K562 (cell line): ENCODE measurements around the gene MYO3B. TPM values are rescaled to one million over a fixed set of nuclear protein-coding genes. Genes with fewer than 3 reads are reported as not detected.

Experiments used
- CEBPG ChIP-seq, 3 experiments: fragments of 200-800 bp in 1 of 3; sonication (Bioruptor generic) in 1 of 3; sonication (generic) in 1 of 3; formaldehyde crosslinking in 1 of 3; IDR thresholded peaks in 2 of 3; conservative IDR thresholded peaks in 1 of 3; 2 replicates each; pipeline versions ENCODE4 v1.6.1 to v1.8.0; 2016 to 2022; ENCODE audit warnings: missing compliant biosample characterization in 2 of 3, missing genetic modification characterization in 2 of 3, mild to moderate bottlenecking in 1 of 3, missing genetic modification reagents in 1 of 3
- CREM ChIP-seq: IDR thresholded peaks from 2 replicates; pipeline ENCODE4 v1.6.1; 2014; ENCODE audit warnings: antibody characterized with exemption, low read depth
- EP300 ChIP-seq: IDR thresholded peaks from 2 replicates; pipeline ENCODE4 v1.6.1; 2012; ENCODE audit warnings: low read length, improper control_type of control experiment
- EZH2 ChIP-seq: IDR thresholded peaks from 2 replicates; pipeline ENCODE4 v1.6.1; 2012; ENCODE audit warnings: low read depth, mild to moderate bottlenecking, inconsistent platforms, low read length, borderline replicate concordance
- GTF2A2 ChIP-seq: IDR thresholded peaks from 2 replicates; pipeline ENCODE4 v1.6.1; 2016; ENCODE audit warnings: mild to moderate bottlenecking, missing genetic modification characterization, missing compliant biosample characterization
- KLF6 ChIP-seq: fragments of 250-450 bp; sonication (Bioruptor Pico); IDR thresholded peaks from 2 replicates; pipeline ENCODE4 v1.4.0; 2020; ENCODE audit warnings: mild to moderate bottlenecking, moderate library complexity, borderline replicate concordance
- MAFK ChIP-seq: IDR thresholded peaks from 2 replicates; pipeline ENCODE4 v1.6.1; 2011; ENCODE audit warnings: low read length, improper control_type of control experiment
- MECOM ChIP-seq: fragments of 250-450 bp; sonication (Bioruptor Pico); IDR thresholded peaks from 2 replicates; pipeline ENCODE4 v1.8.0; 2022; ENCODE audit warnings: inconsistent platforms
- MTF1 ChIP-seq: fragments of 250-450 bp; sonication (Bioruptor Pico); IDR thresholded peaks from 2 replicates; pipeline ENCODE4 v1.9.0; 2021; ENCODE audit warnings: moderate library complexity, mild to moderate bottlenecking, inconsistent platforms, borderline replicate concordance
- OTX1 ChIP-seq: fragments of 450-650 bp; formaldehyde crosslinking; IDR thresholded peaks from 2 replicates; pipeline ENCODE4 v1.4.0; 2022; ENCODE audit warnings: mild to moderate bottlenecking
- SAP30 ChIP-seq: fragments of 200-600 bp; sonication (generic); IDR thresholded peaks from 2 replicates; pipeline ENCODE4 v1.6.1; 2012; ENCODE audit warnings: borderline replicate concordance, low read depth, mild to moderate bottlenecking, moderate library complexity, low read length, control low read depth, inconsistent platforms; ENCODE audit not compliant: insufficient read depth, poor library complexity, severe bottlenecking
- SRF ChIP-seq, 2 experiments: fragments of 250-450, 450-650 bp in 1 of 2; sonication (Bioruptor Pico) in 1 of 2; sonication (generic) in 1 of 2; formaldehyde crosslinking; IDR thresholded peaks; 2 replicates each; pipeline versions ENCODE4 v1.5.0 to v1.5.1; 2020 to 2022; ENCODE audit warnings: mild to moderate bottlenecking in 1 of 2, missing genetic modification reagents in 1 of 2
- TAF1 ChIP-seq: IDR thresholded peaks from 2 replicates; pipeline ENCODE4 v1.6.1; 2011; ENCODE audit warnings: mild to moderate bottlenecking, low read length, moderate library complexity; ENCODE audit not compliant: insufficient read depth, control insufficient read depth, severe bottlenecking; ENCODE audit errors: extremely low read depth
- TBP ChIP-seq: optimal IDR thresholded peaks from 2 replicates; pipeline ENCODE3; 2011; ENCODE audit warnings: low read depth, low read length, improper control_type of control experiment
- TRIM24 ChIP-seq, 2 experiments: fragments of 450-650 bp; IDR thresholded peaks; 2 replicates each; pipeline ENCODE4 v1.6.1; 2016
- YY1 ChIP-seq, 3 experiments: IDR thresholded peaks; 2 replicates each; pipeline ENCODE4 v1.6.1; 2011; ENCODE audit warnings: low read length in 2 of 3, mild to moderate bottlenecking in 2 of 3, moderate library complexity in 2 of 3, borderline replicate concordance in 1 of 3, control low read depth in 1 of 3, low read depth in 1 of 3; ENCODE audit not compliant: insufficient read depth in 3 of 3, insufficient replicate concordance in 2 of 3, control insufficient read depth in 1 of 3, insufficient read length in 1 of 3; ENCODE audit errors: extremely low read depth in 1 of 3
- ZNF165 ChIP-seq: fragments of 250-450 bp; sonication (Bioruptor Pico); IDR thresholded peaks from 2 replicates; pipeline ENCODE4 v1.4.0; 2020; ENCODE audit warnings: borderline replicate concordance
- ZNF780A ChIP-seq: fragments of 250-450 bp; sonication (Bioruptor Pico); IDR thresholded peaks from 2 replicates; pipeline ENCODE4 v1.5.0; 2021; ENCODE audit warnings: mild to moderate bottlenecking
- ZZZ3 ChIP-seq: fragments of 450-650 bp; IDR thresholded peaks from 2 replicates; pipeline ENCODE4 v1.6.1; 2016; ENCODE audit warnings: antibody characterized with exemption, mild to moderate bottlenecking, moderate library complexity
- polyA plus RNA-seq, 8 experiments: library from polyadenylated mRNA; depleted of rRNA in 4 of 8; stranded (reverse) in 5 of 8; unstranded in 3 of 8; fragments of >200 nt; fragmentation: Nextera tagmentation in 2 of 8; fragmentation: Illumina TruSeq in 1 of 8; extraction: Ambion mirVana in 2 of 8; extraction: Trizol in 1 of 8; gene quantifications; 2 replicates each; pipeline versions ENCODE4 v1.2.1 to v1.2.3, GENCODE V29; 2011 to 2014; ENCODE audit warnings: inconsistent platforms in 1 of 8, missing spikeins in 1 of 8
- total RNA-seq, 7 experiments: library from RNA; depleted of rRNA in 6 of 7; stranded (reverse); fragments of >200 nt in 6 of 7; fragmentation: Illumina TruSeq in 2 of 7; extraction: Trizol in 2 of 7; gene quantifications; 2 replicates each; pipeline versions ENCODE4 v1.2.1 to v1.2.3, GENCODE V29; 2011 to 2021; ENCODE audit warnings: low replicate concordance in 1 of 7
- TF ChIP-seq, protein P1 (sequence below): fragments of 450-650 bp; IDR thresholded peaks from 2 replicates; pipeline ENCODE4 v1.6.1; 2016; ENCODE audit warnings: missing biosample characterization, missing genetic modification characterization
- TF ChIP-seq, protein P2 (sequence below), 2 experiments: fragments of 250-450 bp in 1 of 2; fragments of 450-650 bp in 1 of 2; sonication (Bioruptor Pico) in 1 of 2; IDR thresholded peaks; 2 replicates each; pipeline versions ENCODE4 v1.6.1 to v1.8.0; 2016 to 2021; ENCODE audit warnings: mild to moderate bottlenecking in 2 of 2, moderate library complexity in 2 of 2, missing compliant biosample characterization in 1 of 2, missing genetic modification characterization in 1 of 2
- TF ChIP-seq, protein P3 (sequence below), 2 experiments: IDR thresholded peaks; 2 replicates each; pipeline ENCODE4 v1.6.1; 2012; ENCODE audit warnings: improper control_type of control experiment in 2 of 2, low read depth in 2 of 2, low read length in 2 of 2, borderline replicate concordance in 1 of 2

The MYO3B gene
- total and polyA plus RNA-seq, 9 of the 15 experiments (the other 6 are each of a cell fraction or from before 2014, with no cell fraction given) = 2.7 to 6.5 (median 3.6) TPM

DNA sequence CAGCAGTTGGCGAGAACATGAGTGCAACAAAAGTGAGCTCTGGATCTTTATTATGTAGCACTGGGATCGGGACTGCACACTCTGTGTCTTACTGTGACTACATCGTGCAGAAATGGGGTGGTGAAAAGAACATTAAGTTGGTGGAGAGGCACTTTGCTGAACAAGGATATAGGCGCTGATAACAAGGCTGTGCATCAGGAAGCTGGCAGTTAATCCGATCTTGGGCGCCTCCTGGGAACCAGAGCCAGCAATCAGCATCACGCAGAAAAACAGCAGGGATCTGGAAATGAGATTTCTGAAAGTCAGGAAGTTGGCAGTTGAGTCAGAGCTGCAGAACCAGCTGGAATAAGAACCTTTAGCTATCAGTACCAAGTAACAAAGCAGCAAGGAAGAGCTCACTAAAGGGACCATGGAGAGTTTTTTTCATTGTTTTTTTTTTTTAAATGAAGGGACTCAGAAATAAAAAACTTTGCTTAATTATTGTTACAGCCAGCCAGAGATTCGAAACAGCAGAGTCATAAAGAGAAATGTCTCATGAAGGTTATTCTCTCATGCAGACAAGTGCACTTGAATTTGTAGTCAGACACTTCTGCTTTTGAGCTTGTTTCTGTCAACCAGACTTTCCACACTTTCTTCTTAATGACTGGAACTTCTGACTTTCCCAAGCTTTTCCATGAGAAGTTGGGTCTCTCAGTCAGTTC is 22.8 kb upstream of the MYO3B start (continued):
- TF ChIP-seq ZNF165 (CRISPR knock-in tag) (no peak), MAFK (0 out of 2 replicates have a peak, but pooled peaks have one; percentile 6), ZZZ3 (no peak), TRIM24 (IDR thresholded peaks at IDR 0.05) (peak; percentile 83 to 88; a peak in 2 of 4 replicates), MECOM (CRISPR knock-in tag) (peak; percentile 61; the same call in 1 of the 2 replicates), GTF2A2 (tag) (no peak), TAF1 (no peak), YY1 (IDR thresholded peaks at IDR 0.05; ENCODE audit: borderline replicate concordance in 1 of 3, control insufficient read depth in 1 of 3, extremely low read depth in 1 of 3, insufficient read depth in 3 of 3, insufficient read length in 1 of 3, insufficient replicate concordance in 2 of 3, low read depth in 1 of 3, low read length in 2 of 3) (no peak), ZNF780A (no peak), TBP (no peak), EZH2 (no peak), EP300 (peak; percentile 83), OTX1 (CRISPR knock-in tag) (no peak), SAP30 (no peak), CREM (0 out of 2 replicates have a peak, but pooled peaks have one; percentile 27), CEBPG (CRISPR knock-in tag; IDR thresholded peaks at IDR 0.05) (no peak), CEBPG (tag; conservative IDR thresholded peaks at IDR 0.05 in 1 of 2, IDR thresholded peaks at IDR 0.05 in 1 of 2) (no peak), SRF (CRISPR knock-in tag; IDR thresholded peaks at IDR 0.05) (no peak), MTF1 (CRISPR knock-in tag) (no peak), KLF6 (no peak)
- TF ChIP-seq, protein P1, sequence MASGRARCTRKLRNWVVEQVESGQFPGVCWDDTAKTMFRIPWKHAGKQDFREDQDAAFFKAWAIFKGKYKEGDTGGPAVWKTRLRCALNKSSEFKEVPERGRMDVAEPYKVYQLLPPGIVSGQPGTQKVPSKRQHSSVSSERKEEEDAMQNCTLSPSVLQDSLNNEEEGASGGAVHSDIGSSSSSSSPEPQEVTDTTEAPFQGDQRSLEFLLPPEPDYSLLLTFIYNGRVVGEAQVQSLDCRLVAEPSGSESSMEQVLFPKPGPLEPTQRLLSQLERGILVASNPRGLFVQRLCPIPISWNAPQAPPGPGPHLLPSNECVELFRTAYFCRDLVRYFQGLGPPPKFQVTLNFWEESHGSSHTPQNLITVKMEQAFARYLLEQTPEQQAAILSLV (tag) = no peak
- TF ChIP-seq, protein P2, sequence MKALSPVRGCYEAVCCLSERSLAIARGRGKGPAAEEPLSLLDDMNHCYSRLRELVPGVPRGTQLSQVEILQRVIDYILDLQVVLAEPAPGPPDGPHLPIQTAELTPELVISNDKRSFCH (CRISPR knock-in tag; IDR thresholded peaks at IDR 0.05) = no peak
- TF ChIP-seq, protein P2 (tag; IDR thresholded peaks at IDR 0.05) = peak; percentile 45
- TF ChIP-seq, protein P3, sequence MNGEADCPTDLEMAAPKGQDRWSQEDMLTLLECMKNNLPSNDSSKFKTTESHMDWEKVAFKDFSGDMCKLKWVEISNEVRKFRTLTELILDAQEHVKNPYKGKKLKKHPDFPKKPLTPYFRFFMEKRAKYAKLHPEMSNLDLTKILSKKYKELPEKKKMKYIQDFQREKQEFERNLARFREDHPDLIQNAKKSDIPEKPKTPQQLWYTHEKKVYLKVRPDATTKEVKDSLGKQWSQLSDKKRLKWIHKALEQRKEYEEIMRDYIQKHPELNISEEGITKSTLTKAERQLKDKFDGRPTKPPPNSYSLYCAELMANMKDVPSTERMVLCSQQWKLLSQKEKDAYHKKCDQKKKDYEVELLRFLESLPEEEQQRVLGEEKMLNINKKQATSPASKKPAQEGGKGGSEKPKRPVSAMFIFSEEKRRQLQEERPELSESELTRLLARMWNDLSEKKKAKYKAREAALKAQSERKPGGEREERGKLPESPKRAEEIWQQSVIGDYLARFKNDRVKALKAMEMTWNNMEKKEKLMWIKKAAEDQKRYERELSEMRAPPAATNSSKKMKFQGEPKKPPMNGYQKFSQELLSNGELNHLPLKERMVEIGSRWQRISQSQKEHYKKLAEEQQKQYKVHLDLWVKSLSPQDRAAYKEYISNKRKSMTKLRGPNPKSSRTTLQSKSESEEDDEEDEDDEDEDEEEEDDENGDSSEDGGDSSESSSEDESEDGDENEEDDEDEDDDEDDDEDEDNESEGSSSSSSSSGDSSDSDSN (IDR thresholded peaks at IDR 0.05; ENCODE audit: borderline replicate concordance in 1 of 2, low read depth in 2 of 2, low read length in 2 of 2) = no peak
